ENCODE results near the gene TADA2B. TPM values are rescaled to one million over a fixed set of nuclear protein-coding genes. Genes with fewer than 3 reads are reported as not detected.

TADA2B gene
- total RNA-seq, 1 donor from 2014 or later, result 8.0 TPM

DNA sequence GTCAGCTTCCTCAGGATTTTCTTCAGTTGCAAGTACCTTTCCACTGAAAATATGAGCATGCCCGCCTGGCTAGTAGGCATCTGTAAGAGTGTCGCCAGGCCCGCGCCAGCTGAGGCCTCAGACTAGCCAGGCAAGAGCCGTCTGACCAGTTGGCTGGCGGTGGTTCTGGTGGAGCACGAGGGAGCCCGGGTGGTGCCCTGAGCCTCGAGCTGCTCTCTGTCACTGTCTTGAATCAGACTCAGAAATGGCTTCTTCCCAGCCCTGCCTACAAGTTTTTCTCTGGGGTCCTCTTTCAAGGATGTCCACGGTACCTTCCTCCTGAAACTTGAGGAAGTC lies 12.8 kb downstream of the TADA2B start:
- no peak for DNase-seq (ENCODE audit: low read depth in 2 of 2)

DNA sequence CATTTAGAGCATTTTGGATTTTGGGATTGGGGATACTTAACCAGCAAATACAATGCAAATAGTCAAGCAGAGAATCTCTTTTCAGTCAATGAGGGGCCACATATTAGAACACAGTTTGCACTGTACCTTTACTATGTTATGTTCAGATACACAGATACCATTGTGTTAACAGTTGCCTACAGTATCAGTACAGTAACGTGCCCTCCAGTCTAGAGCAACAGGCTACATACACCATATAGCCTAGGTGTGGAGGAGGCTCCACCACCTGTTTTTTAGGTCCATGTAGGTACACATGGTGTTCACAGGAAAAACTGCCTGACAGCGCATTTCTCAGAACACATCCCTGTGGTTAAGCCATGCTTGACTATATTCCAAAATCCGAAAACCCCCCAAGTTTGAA lies 15.6 kb downstream of the TADA2B start:
- DNase-seq (ENCODE audit: low read depth in 2 of 2), result no peak

DNA sequence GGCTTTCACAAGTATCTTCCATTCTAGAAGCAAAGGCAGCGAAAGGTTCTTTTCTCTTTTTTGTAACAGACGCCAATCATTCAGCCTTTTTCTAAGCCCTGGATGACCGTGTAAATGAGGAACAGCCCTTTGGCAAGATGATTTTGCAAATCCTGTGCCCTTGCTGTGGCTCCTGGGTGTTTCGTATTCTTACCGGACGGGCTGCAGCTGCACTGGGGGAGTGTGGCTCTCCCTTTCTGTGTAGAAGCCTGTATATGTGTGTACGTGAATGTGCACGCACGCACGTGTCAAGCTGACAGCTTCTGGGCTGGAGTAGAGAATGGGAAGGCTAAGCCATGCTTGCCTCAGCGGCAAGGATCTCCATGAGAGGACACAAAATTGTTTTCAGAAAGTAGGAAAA lies 16.5 kb downstream of the TADA2B start:
- DNase-seq (ENCODE audit: low read depth in 2 of 2), result no peak

DNA sequence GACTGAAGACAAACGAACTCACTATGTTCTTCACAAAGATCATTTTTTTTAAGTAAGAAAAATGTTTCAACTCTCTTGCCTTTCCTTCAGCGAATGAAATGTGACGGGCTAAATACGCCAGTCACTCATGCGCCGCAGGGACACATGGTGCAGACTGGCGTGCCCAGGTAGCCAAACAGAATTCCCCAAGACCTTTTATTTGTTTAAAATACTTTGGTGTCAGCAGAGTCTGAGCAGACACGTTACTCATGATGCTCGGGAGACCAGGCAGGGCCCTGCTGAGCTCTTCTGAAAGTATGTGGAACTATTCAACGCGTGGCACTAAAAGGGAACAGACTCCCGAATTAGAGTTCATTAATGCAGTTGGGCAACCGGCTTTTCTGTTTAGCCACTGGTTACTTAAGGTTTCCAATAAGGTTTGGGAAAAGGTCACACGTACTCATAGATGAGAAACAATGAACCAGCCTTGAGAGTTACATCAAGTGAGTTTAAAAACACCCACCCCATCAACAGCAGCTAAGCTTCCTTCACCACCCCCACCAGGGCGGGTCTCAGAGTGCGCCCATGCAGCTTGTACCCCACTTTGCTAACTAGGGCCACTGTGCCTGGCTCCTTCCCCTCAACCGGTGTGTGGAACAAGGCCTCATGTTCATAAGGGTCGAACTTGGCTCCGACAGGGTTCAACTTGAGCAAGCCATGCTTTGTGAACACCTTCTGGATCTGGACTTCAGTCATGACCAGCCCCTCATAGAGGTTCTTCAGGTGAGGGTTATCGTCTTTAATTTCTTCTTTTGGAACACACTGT lies 17.4 kb downstream of the TADA2B start:
- no peak for DNase-seq (ENCODE audit: low read depth in 2 of 2)

DNA sequence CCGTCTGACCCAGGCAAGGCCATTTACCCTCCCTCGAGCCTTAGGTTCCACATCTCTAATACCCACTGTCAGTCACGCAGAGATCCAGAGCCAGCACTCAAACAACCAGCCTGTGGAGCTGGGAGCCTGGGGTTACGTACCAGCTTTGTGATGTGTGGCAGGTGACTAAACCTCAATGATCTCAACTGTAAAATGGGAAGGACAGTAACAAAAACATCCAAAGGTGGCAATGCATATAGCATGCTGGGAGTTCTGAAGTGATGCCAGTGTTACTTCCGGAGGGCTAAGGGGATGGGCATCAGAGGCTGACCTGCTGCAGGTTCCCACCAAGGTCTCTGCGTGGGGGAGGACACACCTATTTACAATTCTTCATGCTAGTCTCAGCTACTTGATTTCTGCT lies 18.6 kb downstream of the TADA2B start:
- no peak for DNase-seq (ENCODE audit: low read depth in 2 of 2)

DNA sequence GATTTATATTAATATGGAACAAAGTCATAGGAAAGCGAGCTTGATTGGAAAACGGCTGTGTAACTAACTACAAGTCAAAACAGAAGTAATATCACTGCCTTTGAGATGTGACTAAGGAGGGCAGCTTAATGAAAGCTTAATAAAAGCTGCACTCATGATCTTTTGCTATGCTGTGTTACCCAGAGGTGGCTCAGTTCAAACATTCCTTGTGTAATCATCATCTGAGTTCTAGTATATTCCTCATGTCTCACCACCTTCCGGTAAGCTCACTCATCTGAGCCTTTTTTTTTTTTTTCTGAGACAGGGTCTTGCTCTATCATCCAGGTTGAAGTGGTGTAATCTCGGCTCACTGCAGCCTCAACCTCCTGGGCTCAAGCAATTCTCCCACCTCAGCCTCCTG lies 19.6 kb downstream of the TADA2B start:
- no peak for DNase-seq (ENCODE audit: low read depth in 2 of 2)

DNA sequence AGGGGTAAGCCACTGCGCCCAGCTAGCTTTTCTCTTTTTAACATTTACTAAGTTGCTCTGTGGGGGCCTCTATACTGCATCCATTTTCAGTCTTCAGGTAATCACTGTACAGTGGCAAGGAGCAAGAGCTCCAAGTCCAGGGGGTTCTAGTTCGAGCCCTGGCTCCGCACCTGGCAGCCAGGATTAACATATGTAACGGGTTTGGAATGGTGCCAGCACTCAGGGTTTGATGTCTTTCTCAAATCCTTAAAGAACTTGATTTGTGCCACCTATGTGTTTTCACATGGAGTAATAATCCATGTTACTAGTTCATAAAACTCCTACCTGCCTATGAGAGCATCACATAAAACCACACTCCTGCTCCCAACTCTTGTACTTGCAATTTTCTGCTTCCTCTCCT lies 20.2 kb downstream of the TADA2B start:
- no peak for DNase-seq (ENCODE audit: low read depth in 2 of 2)

DNA sequence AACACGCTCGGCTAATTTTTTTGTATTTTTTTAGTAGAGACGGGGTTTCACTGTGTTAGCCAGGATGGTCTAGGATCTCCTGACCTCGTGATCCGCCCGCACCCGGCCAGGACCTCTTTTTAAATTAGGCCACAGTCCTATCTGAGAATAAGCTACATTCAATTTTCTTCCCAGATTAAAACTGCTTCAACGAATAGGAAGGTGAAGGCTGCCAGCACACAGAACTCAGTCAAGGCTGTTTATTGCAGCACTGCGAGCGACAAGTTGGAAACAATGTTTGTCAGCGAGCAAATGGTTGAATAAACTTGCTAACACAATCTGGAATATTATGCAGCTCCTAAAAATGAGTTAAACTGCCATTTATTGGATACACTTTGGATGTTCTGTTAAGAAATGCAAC lies 22.8 kb downstream of the TADA2B start:
- DNase-seq (ENCODE audit: low read depth in 2 of 2), result no peak

DNA sequence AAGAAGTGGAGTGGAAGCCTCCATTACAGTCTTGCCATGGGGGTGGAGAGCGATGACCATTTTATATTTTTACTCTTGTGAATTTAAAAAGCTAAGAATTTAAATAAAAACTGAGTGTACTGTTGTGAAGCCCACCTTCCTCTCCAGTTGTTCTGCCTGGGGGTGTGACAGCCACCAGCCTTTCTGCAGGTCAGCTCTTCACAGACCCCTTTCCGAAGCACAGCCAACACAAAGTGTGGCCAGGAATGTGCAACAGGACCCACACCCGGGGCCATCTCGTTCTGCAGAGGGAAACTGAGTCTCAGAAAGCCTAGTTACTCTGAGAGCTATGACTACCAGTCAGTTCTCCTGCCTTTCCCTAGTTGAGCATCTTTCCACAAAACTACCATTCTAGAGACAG lies 23.3 kb downstream of the TADA2B start:
- no peak for DNase-seq (ENCODE audit: low read depth in 2 of 2)

DNA sequence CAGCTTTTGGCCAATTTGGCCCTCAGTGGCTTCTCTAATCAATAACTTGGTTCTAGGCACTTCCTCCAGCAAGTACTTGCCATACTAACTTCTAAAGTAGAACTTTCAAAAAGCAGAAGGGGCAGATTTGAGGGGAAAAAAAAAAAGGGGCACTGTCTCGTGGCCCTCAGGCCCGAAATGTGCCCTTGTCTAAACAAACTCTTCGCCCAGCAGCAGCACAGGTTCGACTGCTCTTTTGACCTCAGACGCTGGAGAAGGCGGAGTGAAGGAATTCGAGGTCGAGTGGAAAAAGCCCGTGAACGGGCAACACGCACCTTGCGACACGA lies 23.9 kb downstream of the TADA2B start:
- DNase-seq (ENCODE audit: low read depth in 2 of 2), result no peak

DNA sequence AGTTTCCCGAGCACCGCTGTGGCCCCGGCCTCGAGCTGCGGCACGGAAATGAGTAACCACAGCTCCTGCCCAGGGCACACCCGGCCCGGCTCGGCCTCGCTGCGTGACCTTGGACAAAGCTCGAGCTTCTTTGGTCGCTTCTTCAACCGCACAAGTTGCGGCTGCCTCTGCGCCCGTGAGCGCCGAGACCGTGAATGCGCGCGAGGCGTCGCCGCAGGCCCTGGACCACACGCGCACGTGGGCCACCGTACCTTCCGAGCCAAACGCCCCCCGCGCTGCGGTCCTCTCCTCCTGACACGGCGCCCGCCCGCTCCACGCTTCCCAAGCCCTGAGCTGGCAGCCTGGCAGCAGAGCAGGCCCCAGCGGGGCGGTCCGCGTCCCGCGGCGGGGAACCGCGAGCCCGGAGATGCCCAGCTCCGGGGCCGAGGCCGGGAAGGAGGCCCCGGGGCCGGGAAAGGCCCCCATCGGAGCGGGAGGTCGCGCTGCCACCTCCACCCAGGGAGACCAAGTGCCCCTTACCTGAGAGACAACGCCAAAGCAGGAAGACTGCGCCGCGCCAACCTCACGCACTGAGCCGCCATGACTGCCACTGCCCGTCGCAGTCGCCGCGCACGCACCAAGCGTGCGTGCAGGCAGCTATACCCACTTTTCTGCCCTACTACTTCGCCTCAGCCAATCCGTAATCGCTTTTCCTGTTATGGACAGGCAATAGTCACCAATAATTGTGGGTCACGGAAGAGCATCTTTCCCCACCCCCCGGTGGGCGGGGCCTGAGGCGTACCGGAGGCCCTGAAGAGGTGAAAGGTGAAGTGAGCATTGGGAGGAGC lies 24.5 kb downstream of the TADA2B start, which contains the start of gene GRPEL1:
GRPEL1 (minus strand) TSS at position 613 of the 827 bp plus-strand sequence; CDS start at position 581, 32 bp downstream.
- peak; percentile 98 to 100 for DNase-seq (ENCODE audit: low read depth in 2 of 2)

DNA sequence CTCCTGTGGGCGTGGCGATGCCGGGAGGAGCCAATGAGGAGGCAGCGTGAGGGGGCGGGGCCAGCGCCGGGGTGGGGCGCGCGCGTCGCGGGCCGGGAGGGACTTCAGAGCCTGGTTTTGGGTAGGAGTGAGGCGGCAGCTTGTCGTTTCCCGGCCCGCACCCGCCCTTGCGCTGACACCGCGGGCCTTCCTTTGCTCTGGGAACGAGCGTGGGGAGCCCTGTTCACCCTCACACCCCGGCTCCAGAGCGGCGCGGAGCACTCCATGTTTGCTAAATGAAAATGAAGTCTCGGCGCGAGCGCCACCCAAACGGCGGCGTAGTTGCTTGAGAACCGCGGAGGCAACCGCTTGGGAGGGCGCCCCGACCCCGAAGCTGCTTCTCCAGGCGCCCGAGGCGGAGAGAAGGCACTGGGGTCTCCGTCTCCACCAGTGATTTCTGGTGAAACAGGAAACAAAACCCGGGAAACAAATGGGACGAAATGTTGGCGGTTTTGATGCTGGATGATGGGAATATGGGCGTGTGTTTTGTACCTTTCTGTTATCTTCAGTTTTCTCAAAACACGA lies 25.2 kb downstream of the TADA2B start:
- no peak for DNase-seq (ENCODE audit: low read depth in 2 of 2)

DNA sequence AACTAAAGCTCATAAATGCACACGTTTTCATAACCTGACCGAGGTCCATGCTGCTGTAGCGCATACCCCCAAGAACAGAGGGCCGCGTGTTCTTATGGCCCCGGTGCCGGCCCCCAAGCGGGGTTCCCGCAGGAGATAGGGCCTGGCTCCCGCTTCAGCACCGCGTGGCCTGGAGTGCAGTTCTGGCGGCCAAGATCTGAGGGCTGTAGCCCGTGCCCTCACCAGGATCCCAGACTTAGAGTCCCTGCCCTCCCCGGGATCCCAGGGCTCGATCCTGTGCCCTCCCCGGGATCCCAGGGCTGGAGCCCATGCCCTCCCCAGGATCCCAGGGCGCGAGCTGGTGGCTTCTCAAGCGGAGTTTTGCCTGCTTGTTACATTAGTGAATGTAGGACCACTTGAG lies 25.7 kb downstream of the TADA2B start:
- peak in 1 of 2 donors; percentile 23 for DNase-seq (ENCODE audit: low read depth in 2 of 2)

DNA sequence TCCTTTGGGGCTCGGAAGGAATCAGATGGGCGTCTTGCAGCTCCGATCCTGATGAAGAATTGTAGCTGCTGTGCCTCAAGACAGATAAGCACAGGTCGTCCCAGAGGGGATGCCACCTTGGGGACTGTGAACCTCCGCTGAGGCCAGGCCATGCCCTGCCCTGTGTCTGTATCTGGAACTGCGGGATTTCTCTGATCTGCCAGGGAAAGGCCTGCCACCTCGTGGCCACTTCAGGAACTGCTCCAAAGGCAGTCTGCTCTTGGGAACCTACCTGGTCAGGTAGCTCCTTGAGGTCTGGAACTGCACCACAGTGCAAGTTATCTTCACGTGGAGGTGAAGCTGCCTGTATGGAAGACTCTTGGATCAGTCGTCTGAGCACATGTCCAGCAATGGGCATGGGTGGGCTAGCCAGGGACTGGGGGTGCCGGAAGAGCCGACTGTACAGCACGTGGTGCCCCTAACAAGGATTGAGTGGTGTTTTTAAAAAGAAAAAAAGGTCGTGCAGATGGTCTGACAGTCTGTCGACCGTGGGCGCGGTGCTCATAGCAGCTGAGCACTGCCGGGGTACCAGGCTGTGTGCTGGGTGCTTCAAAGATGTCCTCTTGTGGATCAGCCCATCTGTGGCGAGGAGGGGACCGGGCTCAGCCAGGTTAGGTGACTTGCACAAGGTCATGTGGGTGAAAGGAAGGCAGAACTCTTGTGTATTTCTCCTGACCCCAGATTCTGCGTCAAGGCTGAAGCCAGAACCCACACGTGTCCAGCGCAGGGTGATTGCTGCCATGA lies 27.7 kb downstream of the TADA2B start:
- DNase-seq (ENCODE audit: low read depth in 2 of 2), result peak; percentile 60 to 75

DNA sequence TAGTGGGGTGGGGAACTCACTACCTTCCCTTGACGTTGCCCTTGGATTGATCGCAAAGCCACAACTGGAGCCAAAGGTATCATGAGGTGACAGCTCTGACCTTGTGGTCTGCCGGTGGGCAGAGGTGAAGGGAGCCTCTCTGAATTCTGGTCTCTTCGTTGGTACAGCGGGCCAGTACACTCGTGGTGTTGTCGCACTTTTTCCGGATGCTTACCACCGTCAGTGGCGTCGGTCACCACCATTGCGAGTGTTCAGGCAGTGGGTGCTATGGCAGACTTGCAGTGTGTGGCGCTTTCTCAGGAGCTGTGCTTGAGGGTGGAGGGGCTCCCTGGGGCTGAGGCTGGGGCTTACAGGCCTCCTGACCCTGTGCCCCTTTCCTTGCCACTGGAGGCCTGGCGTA lies 29.9 kb downstream of the TADA2B start:
- DNase-seq (ENCODE audit: low read depth in 2 of 2), result no peak

DNA sequence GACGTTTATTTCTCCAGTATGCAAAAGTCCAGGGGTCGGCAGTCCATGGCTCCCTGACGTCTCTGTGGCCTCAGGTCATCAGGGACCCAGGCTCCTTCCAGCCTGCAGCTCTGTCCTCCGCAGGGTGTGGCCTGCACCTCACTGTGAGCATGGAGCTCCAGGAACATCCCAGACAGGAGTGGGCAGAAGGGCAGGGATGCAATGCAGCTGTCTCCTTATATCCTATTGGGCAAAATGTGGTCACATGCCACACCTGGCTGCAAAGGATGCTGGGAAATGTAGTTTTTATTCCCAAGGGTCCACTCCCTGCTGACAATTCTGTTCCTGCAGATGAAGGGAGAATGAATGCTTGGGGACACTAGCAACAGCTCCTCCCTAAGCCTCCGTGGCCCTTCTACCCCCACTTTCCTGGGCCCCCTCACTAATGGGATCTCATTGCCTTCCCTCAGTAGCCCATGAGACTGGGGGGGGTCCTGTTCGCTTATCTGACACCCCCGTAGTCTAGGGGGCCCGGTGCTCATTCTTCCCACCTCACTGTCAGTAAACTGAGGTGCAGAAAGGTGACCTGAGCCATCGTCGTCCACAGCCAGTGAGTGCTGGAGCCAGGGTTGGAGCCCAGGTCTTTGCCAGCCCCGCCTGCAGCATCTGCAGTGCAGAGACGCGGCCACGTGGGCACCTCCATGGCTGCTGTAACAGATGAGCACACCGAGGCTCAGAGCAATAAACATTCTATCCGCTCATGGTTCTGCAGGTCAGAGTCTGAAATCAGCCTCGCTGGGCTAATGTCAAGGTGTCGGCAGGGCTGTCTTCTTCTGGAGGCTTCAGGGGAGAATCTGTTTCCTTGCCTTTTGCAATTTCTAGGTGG lies 30.6 kb downstream of the TADA2B start:
- DNase-seq (ENCODE audit: low read depth in 2 of 2), result peak; percentile 35 to 60

DNA sequence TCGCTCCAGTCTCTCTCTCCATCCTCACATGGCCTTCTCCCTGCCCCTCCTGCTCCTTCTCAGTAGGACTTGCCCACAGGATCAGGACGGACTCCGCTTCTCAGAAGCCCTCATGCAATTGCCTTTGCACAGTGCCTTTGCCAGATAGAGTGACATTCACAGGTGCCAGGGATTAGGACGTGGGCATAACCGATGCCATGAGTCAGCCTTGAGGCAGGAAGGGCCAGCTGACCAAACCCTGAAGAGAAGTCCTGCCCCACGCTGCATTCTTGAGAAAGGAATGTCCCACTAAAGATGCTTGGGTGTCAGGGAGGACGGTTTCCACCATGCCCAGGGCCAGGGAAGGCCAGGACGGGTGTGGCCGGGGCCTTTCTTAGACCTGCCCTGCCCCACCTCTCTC lies 31.3 kb downstream of the TADA2B start:
- DNase-seq (ENCODE audit: low read depth in 2 of 2), result no peak

DNA sequence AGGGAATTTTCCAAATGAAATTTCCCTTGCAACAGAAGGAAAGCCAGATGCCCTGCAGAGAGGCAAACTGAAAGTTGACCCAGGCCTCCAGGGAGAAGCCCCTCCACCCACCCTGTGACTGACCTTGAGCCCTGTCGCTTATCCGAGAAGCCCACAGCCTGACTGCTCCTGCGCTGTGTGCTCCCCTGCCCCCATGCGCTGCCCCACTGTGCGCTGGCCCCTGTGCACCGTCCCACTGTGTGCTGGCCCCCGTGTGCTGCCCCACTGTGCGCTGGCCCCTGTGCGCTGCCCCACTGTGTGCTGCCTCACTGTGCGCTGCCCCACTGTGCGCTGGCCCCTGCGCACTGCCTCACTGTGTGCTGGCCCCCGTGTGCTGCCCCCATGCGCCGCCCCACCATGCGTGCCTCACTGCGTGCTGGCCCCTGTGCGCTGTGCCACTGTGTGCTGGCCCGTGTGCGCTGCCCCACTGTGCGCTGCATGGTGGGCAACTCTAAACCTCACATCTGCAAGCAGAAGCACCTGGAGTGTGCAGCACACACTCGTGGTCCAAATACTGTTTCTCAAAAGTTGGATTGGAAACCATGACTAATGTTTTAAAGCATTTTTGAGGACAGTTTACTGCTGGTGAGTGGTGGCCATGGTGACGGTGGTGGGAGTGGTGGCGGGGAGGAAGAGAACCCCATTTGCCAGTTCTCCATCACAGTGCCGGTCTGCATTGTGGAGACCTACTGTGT lies 33.0 kb downstream of the TADA2B start:
- DNase-seq (ENCODE audit: low read depth in 2 of 2), result no peak

DNA sequence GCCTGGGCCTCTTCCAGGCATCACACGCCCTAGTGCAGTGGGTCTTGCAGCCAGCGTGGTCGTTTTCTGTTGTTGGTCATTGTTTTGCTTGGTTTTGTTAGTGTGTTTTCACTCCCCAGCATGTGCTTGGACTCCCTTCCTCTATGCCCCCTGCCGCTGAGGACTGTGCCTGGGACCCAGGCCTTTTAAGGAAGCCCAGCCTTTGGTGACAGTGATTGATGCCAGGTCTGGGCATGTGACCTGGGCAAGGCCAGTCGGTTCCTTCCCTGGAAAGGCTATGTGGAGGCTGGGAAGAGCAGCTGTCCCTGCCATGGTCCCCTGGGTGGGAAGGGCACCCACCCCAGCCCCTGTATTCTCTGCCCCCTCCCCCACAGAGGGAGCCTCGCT lies 33.5 kb downstream of the TADA2B start:
- no peak for DNase-seq (ENCODE audit: low read depth in 2 of 2)

DNA sequence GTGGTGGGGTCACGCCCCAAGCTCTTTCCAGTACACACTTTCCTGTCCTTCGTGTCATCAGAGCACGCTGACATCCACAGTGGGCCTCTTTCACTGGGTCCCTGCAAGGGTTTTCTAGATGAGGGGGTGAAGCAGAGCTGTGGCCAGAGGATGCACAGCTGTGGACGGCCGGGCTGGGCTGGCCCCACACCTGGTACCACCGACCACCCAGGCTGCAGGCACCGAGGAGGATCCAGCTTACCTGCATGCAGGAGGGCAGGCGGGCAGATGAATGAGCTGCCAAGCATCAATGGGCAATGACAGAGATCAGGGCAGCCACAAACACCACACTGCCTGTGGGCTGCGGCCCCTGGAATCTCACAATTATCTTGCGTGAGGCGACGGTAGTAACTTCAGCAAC lies 34.2 kb downstream of the TADA2B start:
- DNase-seq (ENCODE audit: low read depth in 2 of 2), result no peak

Data from dermis microvascular lymphatic vessel endothelial cell (primary cell).